HG02588 (cell line): ENCODE data around the gene PDZK1IP1.

Experiments
- ATAC-seq: cut with Tn5 transposase; IDR thresholded peaks from one replicate; pipeline ENCODE4 v1.9.1; 2021; ENCODE audit warnings: mild to moderate bottlenecking, moderate library complexity; ENCODE audit not compliant: unreplicated experiment

The PDZK1IP1 gene

DNA sequence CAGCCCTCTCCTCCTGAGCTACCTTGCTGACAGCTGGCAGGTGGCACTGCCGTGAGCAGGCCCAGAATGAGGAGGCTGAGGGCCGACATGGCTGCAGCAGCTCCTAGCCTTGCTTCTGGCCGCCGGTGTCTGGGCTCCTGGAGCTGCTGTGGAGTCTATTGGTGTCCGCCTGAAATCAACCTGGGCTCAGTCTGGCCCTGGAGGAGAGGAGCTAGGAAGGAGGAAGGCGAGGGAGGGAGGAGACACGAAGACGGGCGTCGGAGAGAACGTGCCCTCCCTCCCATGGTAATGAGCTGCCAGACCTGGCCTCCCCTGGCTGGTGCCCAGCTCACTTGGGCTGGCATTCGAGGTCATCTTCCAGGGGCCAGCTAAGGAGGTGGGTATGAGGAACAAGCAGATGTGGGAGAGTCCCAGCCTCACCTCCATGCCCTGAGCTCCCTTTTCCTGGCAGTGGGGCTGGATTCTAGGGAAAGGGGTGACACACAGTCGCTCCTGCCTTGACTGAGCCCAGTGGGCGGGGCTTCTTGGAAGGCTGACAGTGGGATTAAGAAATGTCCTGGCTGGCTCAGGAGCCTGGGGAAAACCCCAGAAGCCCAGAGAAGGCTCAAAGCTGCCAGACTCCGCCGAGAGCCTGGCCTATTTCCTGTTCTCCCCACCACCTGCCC, at the start of gene PDZK1IP1:
Gene PDZK1IP1 (minus strand): TSS at position 193 of the 665 bp plus-strand sequence. CDS start 104 bp downstream, at position 89.
- no peak for ATAC-seq

DNA sequence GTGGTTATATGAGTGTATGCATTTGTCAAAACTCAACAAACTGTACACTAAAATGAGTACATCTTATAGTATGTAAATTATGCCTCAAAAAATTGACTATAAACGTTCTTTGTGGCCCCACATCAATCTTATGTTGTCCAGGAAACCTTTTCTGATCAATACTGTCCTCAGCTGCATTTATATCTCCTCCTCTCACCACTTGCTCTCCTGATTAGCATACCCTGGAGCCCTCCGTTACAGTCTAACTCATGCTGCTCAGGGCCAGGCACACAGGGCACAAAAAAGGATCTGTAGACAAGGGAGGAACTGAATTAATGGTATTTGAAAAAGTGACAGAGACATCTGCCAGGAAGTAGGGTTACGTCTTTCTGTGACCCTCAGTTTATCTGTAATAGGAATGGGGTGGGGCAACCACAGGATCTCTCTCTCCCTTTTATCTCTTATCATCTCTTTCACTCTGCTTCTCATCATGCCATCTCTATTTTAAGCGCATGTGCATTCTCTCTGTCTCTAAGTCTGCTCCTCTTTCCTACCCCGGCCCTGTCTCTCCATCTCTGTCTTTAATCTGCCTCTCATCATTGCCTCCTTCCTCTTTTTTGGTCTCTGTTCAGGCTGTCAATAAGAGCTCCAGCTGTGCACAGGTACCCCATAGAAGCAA, 49.2 kb upstream of the PDZK1IP1 start:
- ATAC-seq = no peak

- no peak for ATAC-seq
These were observed 46.0 kb upstream of the PDZK1IP1 start for GRCh38 chr1:47235806-47236205.

DNA sequence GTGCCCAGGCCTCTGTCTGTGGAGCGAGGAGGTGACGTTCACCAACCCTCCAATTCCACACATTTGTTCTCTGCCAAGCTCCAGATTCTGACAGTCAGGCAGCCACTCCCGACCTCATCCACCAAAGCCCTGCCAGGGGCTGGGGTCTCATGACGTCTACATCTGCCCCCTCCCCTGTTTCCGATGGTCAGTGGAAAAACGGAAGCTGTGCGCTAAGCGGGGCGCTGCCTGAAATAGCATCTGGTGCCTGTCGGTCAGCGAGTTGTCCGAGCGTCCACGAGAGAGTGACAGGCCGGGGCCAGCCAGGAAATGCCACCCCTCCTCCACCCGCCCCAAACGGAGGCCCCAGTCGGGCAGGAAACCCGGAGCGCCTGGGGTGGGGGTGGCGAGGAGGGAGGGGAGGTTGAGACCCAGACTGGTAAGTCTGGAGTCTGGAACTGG, 45.4 kb upstream of the PDZK1IP1 start:
- ATAC-seq = no peak

- no peak for ATAC-seq
These were observed 43.4 kb upstream of the PDZK1IP1 start for GRCh38 chr1:47233186-47233585.

GRCh38 chr1:47232187-47232874, 42.5 kb upstream of the PDZK1IP1 start, which contains the start of gene TAL1:
Gene TAL1, minus strand, starts transcription at chr1:47232225. Its CDS starts 6,337 bp downstream, at chr1:47225888.
- no peak for ATAC-seq

DNA sequence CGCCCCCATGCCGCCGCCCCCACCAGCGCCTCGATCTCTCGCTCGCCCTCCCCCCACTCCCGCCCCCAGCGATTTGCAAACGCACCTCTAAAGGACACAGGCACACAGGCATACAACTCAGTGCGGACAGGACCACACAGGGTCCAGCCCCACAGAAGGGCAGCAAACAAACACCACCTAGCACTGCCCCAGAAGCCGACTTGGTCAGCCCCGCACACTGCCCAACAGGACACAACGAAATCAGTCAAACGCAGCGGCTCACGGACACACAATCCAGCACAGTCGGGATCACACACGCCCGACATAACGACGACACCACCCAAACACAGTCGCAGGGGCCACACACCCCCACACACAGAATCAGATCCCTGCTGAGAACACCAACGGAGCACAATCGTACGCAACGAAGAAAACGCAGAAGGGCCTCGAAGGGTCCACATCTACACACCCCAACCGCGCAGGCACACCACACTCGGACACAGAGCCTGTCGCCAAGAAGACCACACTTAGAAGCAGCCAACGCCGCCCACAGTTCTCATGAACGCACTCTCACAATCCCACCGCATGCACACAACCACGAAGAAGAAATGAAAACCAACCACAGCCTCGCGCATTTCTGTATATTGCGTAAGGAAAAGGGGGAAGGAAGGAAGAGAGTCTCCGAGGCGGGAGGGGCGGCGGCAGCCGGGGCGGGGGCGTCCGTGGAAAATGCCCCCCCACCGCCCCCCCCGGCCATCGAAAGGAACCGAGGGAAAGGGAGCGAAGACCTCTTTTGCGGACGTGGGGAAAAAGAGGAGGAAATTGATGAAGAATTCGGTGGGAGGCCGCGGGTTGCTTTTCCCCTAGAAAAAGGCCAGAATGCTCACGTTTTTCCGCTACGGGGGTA, 41.7 kb upstream of the PDZK1IP1 start:
- ATAC-seq = no peak

GRCh38 chr1:47230692-47231300, 41.0 kb upstream of the PDZK1IP1 start:
- ATAC-seq = no peak

GRCh38 chr1:47229886-47230691, 40.3 kb upstream of the PDZK1IP1 start:
- no peak for ATAC-seq

GRCh38 chr1:47229031-47229885, 39.4 kb upstream of the PDZK1IP1 start:
- no peak for ATAC-seq

DNA sequence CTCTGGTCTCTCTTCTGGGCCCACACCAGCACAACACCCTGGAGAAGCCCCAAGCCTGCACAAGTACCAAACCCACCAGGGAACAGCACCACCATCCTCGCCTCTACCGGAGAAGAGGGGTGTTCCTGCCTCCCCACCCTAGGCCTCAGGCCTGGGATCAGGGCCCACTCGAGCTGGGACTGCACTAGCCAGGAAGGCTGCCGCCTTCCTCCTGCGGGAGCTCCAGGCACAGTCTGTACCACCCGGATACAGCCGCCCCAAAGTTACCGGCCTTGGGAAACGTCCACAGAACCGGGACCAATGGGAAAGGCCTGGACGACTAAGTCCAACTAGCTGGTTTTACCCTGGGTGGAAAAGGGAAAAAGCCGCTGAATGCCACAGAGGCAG, 38.8 kb upstream of the PDZK1IP1 start:
- ATAC-seq = no peak

DNA sequence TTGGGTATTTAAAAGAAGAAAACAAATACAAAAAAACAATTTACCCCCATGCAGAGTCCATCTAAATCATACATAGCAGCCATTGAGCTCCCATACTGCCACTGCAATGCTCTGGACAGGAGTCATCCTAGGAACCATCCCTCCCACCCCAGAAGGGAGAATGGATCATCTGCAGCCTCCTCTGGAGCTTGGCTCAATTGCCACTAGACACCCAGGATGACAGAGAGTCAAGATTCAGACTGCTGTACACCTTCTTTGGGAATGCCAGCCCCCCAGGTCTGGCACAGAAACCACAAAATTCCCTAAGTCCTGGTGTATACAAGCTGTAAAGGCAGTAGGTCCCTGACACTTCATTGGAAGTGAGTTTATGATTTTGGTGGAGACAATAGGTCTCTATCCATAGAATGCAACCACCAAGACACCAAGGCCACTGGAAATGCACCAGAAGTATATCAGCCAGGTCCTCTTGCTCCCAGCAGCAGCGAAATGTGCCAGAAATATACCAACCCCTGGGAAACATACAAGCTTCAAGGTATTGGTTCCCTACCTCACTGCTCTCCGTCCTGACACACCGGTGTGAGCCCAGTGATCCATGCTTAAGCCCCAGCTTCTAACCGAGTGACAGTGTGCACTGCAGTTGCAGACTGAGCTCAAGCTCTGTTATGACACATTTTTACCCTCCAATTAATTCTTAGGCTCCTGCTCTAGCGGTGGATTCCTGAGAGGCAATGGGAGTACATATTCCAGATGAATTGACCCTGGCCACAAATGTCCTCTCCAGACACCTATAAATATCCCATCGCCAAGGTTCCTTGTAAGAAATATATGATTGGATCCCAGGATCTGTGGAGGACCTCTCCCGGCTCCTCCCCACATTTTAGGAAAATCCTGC, 37.8 kb upstream of the PDZK1IP1 start:
- no peak for ATAC-seq

DNA sequence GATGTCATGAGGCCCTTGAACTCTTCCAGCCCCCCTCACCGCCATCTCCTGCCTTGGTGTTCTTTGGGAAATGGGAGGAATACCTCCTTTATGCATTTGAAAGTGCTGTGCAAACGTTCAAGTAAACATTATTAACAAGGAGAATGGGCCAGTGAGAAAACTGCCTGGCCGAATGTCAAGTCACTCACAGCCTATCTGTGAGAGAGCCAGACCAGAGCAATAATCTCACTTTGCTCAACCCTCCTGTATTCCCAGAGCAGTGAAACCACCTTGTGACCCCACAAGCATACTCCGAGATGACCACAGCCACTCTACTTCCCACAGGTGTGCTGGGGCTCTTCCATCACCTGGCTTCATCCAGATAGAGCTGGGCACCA, 37.0 kb upstream of the PDZK1IP1 start:
- no peak for ATAC-seq

DNA sequence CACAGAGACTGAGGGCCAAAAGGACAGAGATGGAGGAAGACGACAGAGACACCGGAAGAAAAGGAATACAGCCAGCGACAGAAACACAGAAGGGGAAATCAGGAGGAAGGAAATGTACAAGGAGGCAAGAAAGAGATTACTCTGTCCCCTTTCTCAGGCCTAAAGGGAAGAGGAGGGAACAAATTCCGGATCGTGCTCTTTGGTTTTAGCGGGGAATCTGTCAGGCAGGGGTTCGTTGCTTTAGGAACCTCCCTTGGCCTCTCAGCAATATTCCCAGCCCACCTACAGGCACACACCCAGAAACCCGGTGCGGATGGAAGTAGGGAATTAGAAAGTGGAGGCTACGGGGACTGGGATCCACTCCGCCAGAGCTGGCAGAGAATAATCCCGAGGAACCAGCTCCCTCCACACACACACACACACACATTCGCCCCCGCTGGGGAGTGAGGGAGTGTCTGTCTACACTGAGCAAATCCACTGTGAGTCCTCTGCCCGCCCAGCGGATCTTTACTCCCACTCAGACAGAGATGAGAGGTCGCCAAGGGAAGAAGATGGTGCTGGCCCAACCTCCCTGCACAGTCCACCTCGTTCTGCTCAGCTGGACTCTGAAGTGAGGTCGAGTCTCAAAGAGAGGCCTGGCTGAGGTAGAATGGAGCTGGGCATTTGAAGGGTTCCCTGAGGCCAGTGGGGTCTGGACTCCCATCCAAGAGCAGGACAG, 36.4 kb upstream of the PDZK1IP1 start:
- ATAC-seq = no peak

DNA sequence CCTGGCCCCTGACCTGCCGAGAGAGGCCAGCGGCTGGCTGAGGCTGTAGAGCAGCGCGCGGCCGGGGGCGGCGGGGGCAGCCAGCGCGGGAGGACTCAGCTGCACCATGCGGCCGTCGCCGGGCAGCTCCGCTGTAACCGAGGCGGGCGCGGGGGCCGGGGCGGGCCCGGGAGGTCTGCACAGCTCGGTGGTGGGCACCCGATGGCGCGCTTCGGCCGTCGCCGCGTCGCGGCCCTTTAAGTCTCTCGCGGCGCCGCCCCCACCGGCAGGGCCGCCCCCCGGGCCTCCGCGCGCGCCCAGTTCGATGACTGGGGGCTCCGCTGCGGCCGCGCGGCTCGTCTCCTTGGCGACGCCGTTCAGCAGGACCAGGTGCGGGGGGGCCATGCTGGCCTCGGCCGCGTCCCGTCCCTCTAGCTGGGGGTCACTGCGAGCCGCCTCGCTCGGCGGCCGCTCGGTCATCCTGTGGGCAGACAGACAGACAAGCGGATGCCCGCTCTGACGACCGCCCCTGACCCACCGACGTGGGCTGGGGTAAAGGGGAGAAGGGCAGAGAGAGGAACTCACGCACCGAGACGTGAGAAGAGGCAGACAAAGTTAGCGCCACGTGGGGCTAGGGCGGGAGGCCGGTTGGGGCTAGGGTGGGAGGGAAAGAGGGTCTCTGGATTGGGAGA, 35.7 kb upstream of the PDZK1IP1 start:
- no peak for ATAC-seq

DNA sequence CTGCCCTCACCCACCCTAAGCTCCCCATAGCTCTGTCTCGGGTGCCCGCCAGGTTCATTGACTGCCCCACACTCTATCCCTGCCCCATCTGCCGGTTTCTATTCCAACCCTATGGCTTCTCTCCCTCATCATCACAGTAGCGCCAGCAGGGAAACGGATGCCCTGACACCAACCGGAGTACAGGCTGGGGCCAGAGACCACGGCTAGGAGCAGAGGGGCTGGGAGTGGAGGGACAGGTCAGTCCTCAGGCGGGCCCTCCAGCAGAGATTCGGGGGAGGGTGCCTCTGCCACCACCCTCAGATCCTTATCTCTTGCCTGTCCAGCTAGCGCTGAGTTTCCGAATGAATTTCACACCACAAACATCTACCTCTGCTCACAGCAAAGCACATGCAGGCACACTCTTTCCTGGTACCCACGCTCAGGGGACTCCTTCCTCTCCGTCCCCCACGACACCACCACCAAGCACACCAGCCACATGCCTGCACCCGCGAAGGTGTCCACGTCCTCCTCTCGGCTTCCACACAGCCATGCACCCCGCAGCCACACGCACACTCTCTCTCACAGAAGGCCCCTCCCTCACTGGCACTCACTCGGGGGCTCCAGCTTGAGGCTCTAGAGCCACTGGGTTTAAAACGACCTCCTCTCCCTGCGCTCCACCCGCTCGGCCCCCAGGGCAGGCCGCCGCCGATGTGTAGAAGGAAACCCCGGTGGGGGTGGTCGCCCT, 35.0 kb upstream of the PDZK1IP1 start:
- no peak for ATAC-seq
